ENCODE results near the gene GAPDHS.

The GAPDHS gene

GRCh38 chr19:35511337-35511736, 21.9 kb upstream of the GAPDHS start:
- DNase-seq = no peak

- no peak for DNase-seq
Observed at GRCh38 chr19:35512831-35513627, 20.2 kb upstream of the GAPDHS start.

- no peak for DNase-seq
Observed at GRCh38 chr19:35513628-35514281, 19.5 kb upstream of the GAPDHS start, which contains the start of gene DMKN. TSS of gene DMKN (minus strand) at chr19:35513649. CDS start at chr19:35513475, 174 bp downstream.

GRCh38 chr19:35514282-35514809, 18.9 kb upstream of the GAPDHS start:
- DNase-seq = no peak

GRCh38 chr19:35516310-35516709, 16.9 kb upstream of the GAPDHS start:
- no peak for DNase-seq

GRCh38 chr19:35517342-35517741, 15.9 kb upstream of the GAPDHS start:
- no peak for DNase-seq

GRCh38 chr19:35518313-35518712, 14.9 kb upstream of the GAPDHS start:
- DNase-seq = no peak

GRCh38 chr19:35519291-35519690, 14.0 kb upstream of the GAPDHS start:
- DNase-seq = no peak

GRCh38 chr19:35521124-35521743, 12.0 kb upstream of the GAPDHS start:
- DNase-seq = no peak

- DNase-seq = no peak
Observed at GRCh38 chr19:35522745-35523327, 10.4 kb upstream of the GAPDHS start.

GRCh38 chr19:35524181-35524837, 8.9 kb upstream of the GAPDHS start:
- no peak for DNase-seq

GRCh38 chr19:35525873-35526272, 7.4 kb upstream of the GAPDHS start:
- DNase-seq = no peak

GRCh38 chr19:35528218-35529038, 4.8 kb upstream of the GAPDHS start, which contains the start of gene SBSN:
TSS of gene SBSN (minus strand) at chr19:35528311. CDS start at chr19:35528281, 30 bp downstream.
- DNase-seq = no peak

- no peak for DNase-seq
Observed at GRCh38 chr19:35529241-35530218, 3.7 kb upstream of the GAPDHS start.

- no peak for DNase-seq
Observed at GRCh38 chr19:35531291-35531690, 2.0 kb upstream of the GAPDHS start.

- DNase-seq = no peak
Observed at GRCh38 chr19:35533822-35534392, 651 bp downstream of the GAPDHS start.

GRCh38 chr19:35534803-35535480, 1.7 kb downstream of the GAPDHS start:
- no peak for DNase-seq

- no peak for DNase-seq
Observed at GRCh38 chr19:35539314-35539713, 6.1 kb downstream of the GAPDHS start.

GRCh38 chr19:35539850-35540249, 6.6 kb downstream of the GAPDHS start:
- no peak for DNase-seq

Data from stimulated activated CD4-positive, alpha-beta T cell treated with anti-CD3 and anti-CD28 coated beads, Interleukin-4, amount 100 ng/mL, for 24 hours (primary cell).